ENCODE measurements around the gene GALNT17. TPM values are rescaled to one million over a fixed set of nuclear protein-coding genes. Genes with fewer than 3 reads are reported as not detected.

The GALNT17 gene
- polyA plus RNA-seq, 1 donor (not counting 4 experiments of a cell fraction or from before 2014, with no cell fraction given), result not detected

DNA sequence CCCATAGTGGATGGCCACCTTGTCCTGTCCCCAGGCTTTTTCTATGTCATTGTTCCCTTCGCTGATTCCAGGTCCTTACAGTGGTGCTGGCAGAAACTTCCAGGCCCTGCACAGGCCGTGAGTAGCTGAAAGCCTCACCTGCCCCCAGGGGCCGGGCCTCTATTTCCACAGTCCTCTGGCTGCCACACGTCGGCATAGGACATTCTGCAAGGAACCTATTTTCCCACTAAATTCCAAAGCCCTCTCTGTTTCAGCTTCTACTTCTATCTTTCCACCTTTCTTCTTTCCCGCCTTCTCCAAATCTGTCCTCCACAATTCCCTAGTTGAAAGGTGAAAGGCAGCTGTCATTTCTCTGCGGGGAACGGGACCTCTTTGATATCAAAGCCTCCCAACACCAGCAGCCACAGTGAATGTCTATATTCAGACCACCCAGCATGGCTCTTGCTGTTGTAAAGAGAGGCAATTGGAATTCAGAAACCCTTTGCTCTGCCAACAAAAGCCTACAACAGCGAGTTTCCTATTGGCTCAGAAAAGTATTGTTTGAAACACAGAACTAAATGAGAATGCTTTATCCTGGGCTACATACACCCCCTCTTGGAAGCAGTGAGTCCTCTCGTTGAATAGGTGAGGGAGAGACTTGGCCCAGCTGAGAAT, 607.7 kb downstream of the GALNT17 start:
- H3K9me1 ChIP-seq (ENCODE audit: control insufficient read depth, extremely low read depth, insufficient read depth, low read length), result no peaks in the 10 kb centered on the region
- DNase-seq (ENCODE audit: low read depth, low spot score) (no peak), FAIRE-seq (no peak)
- no peak overlapping the region for H3K9ac ChIP-seq (ENCODE audit: control insufficient read depth, extremely low read depth, insufficient read depth, low read length)
- H3K27ac ChIP-seq (ENCODE audit: control insufficient read depth, insufficient read depth, low read length), result no peak overlapping the region
- no peaks in the 10 kb centered on the region for H3K4me1 ChIP-seq (ENCODE audit: control insufficient read depth, extremely low read depth, insufficient read depth, low read length)
- no peaks in the 10 kb centered on the region for H3K79me2 ChIP-seq (ENCODE audit: control insufficient read depth, insufficient read depth, low read length)
- H3K27me3 ChIP-seq (ENCODE audit: control insufficient read depth, extremely low read depth, insufficient read depth, low read length), result no peaks in the 10 kb centered on the region
- no peak overlapping the region for H3K4me2 ChIP-seq (ENCODE audit: control insufficient read depth, extremely low read depth, insufficient read depth, low read depth, low read length)
- dilution Hi-C loops (cut with MboI; ENCODE audit: extremely low pct_ligation_motif_present, low sequenced_read_pairs), result loop anchor here (25.0 kb wide), 1 partner anchor 877 kb away; no protein-coding TSS in a partner anchor
- H3K9me3 ChIP-seq (ENCODE audit: control insufficient read depth, low read depth, low read length), result no peaks in the 10 kb centered on the region
- H3K4me3 ChIP-seq (ENCODE audit: control insufficient read depth in 2 of 3, extremely low read depth in 1 of 3, insufficient read depth in 2 of 3, low read depth in 1 of 3, low read length in 3 of 3), result no peak overlapping the region
- no peaks in the 10 kb centered on the region for H4K20me1 ChIP-seq (ENCODE audit: control insufficient read depth, extremely low read depth, insufficient read depth, low read length)
- TF ChIP-seq EZH2 (IDR thresholded peaks at IDR 0.05; ENCODE audit: low read length), result no peak
- TF ChIP-seq, protein P1, sequence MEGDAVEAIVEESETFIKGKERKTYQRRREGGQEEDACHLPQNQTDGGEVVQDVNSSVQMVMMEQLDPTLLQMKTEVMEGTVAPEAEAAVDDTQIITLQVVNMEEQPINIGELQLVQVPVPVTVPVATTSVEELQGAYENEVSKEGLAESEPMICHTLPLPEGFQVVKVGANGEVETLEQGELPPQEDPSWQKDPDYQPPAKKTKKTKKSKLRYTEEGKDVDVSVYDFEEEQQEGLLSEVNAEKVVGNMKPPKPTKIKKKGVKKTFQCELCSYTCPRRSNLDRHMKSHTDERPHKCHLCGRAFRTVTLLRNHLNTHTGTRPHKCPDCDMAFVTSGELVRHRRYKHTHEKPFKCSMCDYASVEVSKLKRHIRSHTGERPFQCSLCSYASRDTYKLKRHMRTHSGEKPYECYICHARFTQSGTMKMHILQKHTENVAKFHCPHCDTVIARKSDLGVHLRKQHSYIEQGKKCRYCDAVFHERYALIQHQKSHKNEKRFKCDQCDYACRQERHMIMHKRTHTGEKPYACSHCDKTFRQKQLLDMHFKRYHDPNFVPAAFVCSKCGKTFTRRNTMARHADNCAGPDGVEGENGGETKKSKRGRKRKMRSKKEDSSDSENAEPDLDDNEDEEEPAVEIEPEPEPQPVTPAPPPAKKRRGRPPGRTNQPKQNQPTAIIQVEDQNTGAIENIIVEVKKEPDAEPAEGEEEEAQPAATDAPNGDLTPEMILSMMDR (optimal IDR thresholded peaks at IDR 0.05 in 1 of 3, IDR thresholded peaks at IDR 0.05 in 1 of 3, conservative IDR thresholded peaks at IDR 0.05 in 1 of 3; ENCODE audit: extremely low read depth in 1 of 3, insufficient read depth in 2 of 3, low read length in 3 of 3), result no peak
- H3K36me3 ChIP-seq (ENCODE audit: control insufficient read depth in 2 of 2, extremely low read depth in 1 of 2, insufficient read depth in 2 of 2, low read length in 2 of 2), result no peaks in the 10 kb centered on the region
- H2AFZ ChIP-seq (ENCODE audit: control insufficient read depth, low read length), result no peak overlapping the region

DNA sequence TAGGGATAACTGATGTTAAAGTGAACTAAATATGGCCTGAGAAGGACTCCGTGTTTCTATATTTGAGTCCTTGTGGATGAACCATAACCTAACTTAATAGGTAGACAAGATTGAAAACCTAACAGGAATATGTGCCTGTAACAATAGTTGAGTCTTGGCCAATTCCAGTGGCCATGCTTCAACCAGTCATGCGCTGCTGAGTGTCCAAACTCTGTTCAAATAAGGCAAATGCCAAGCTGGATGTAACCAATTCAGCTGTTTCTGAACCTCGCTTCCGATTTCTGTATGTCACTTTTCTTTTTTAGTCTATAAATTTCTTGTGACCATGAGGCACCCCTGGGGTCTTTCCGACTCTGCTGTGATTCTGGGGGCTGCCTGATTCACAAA, 608.2 kb downstream of the GALNT17 start:
- Histone ChIP-seq H3K4me1 (ENCODE audit: control insufficient read depth, extremely low read depth, insufficient read depth, low read length) (no peaks in the 10 kb centered on the region), H3K9me3 (ENCODE audit: control insufficient read depth, low read depth, low read length) (no peaks in the 10 kb centered on the region), H3K79me2 (ENCODE audit: control insufficient read depth, insufficient read depth, low read length) (no peaks in the 10 kb centered on the region), H3K27me3 (ENCODE audit: control insufficient read depth, extremely low read depth, insufficient read depth, low read length) (no peaks in the 10 kb centered on the region), H3K27ac (ENCODE audit: control insufficient read depth, insufficient read depth, low read length) (no peak overlapping the region), H3K36me3 (ENCODE audit: control insufficient read depth in 2 of 2, extremely low read depth in 1 of 2, insufficient read depth in 2 of 2, low read length in 2 of 2) (no peaks in the 10 kb centered on the region), H3K9ac (ENCODE audit: control insufficient read depth, extremely low read depth, insufficient read depth, low read length) (no peak overlapping the region), H3K9me1 (ENCODE audit: control insufficient read depth, extremely low read depth, insufficient read depth, low read length) (no peaks in the 10 kb centered on the region), H3K4me3 (ENCODE audit: control insufficient read depth in 2 of 3, extremely low read depth in 1 of 3, insufficient read depth in 2 of 3, low read depth in 1 of 3, low read length in 3 of 3) (no peak overlapping the region), H4K20me1 (ENCODE audit: control insufficient read depth, extremely low read depth, insufficient read depth, low read length) (no peaks in the 10 kb centered on the region), H3K4me2 (ENCODE audit: control insufficient read depth, extremely low read depth, insufficient read depth, low read depth, low read length) (no peak overlapping the region), H2AFZ (ENCODE audit: control insufficient read depth, low read length) (no peak overlapping the region)
- DNase-seq (ENCODE audit: low read depth, low spot score) (no peak), FAIRE-seq (no peak)
- dilution Hi-C loops (cut with MboI; ENCODE audit: extremely low pct_ligation_motif_present, low sequenced_read_pairs), result loop anchor here (25.0 kb wide), 1 partner anchor 878 kb away; no protein-coding TSS in a partner anchor
- TF ChIP-seq EZH2 (IDR thresholded peaks at IDR 0.05; ENCODE audit: low read length), result no peak
- TF ChIP-seq, protein P1 (optimal IDR thresholded peaks at IDR 0.05 in 1 of 3, IDR thresholded peaks at IDR 0.05 in 1 of 3, conservative IDR thresholded peaks at IDR 0.05 in 1 of 3; ENCODE audit: extremely low read depth in 1 of 3, insufficient read depth in 2 of 3, low read length in 3 of 3), result no peak
